GM18868 (cell line): ENCODE measurements around the gene CCDC33.
"Not testable (repeated sequence)": the region's sequence is repeated elsewhere in the genome, so short reads cannot be mapped to it uniquely, and the experiment has no call there.

Source experiments
- ATAC-seq: cut with Tn5 transposase; IDR thresholded peaks from one replicate; pipeline ENCODE4 v1.9.1; 2021; ENCODE audit warnings: mild to moderate bottlenecking, moderate library complexity; ENCODE audit not compliant: unreplicated experiment

CCDC33 gene

GRCh38 chr15:74357514-74357913 is 121.4 kb downstream of the CCDC33 start:
- not testable (repeated sequence) for ATAC-seq

- ATAC-seq: not testable (repeated sequence)
Observed at GRCh38 chr15:74359376-74359775, 123.2 kb downstream of the CCDC33 start.

- not testable (repeated sequence) for ATAC-seq
Observed at GRCh38 chr15:74360855-74361254, 124.7 kb downstream of the CCDC33 start.

GRCh38 chr15:74362482-74362881 is 126.4 kb downstream of the CCDC33 start:
- no peak for ATAC-seq

- ATAC-seq: no peak
Observed at GRCh38 chr15:74364936-74365597, 128.9 kb downstream of the CCDC33 start.

- ATAC-seq: no peak
Observed at GRCh38 chr15:74365598-74366445, 129.7 kb downstream of the CCDC33 start.

GRCh38 chr15:74367296-74367854 is 131.2 kb downstream of the CCDC33 start, which contains the start of gene CYP11A1:
Gene CYP11A1 (minus strand): TSS chr15:74367646. CDS start chr15:74367585, 61 bp downstream.
- ATAC-seq: no peak

- no peak for ATAC-seq
Observed at GRCh38 chr15:74368121-74368520, 132.0 kb downstream of the CCDC33 start.

- ATAC-seq: no peak
Observed at GRCh38 chr15:74369084-74369745, 133.1 kb downstream of the CCDC33 start.

- ATAC-seq: no peak
Observed at GRCh38 chr15:74369756-74370155, 133.6 kb downstream of the CCDC33 start.

- no peak for ATAC-seq
Observed at GRCh38 chr15:74370471-74370870, 134.3 kb downstream of the CCDC33 start.

GRCh38 chr15:74373056-74373650 is 137.0 kb downstream of the CCDC33 start:
- no peak for ATAC-seq

GRCh38 chr15:74373731-74374647 is 137.9 kb downstream of the CCDC33 start:
- ATAC-seq: peak; percentile 70

GRCh38 chr15:74374648-74375302 is 138.6 kb downstream of the CCDC33 start:
- no peak for ATAC-seq

GRCh38 chr15:74375303-74375693 is 139.2 kb downstream of the CCDC33 start:
- ATAC-seq: no peak

- ATAC-seq: no peak
Observed at GRCh38 chr15:74376226-74376625, 140.1 kb downstream of the CCDC33 start.

GRCh38 chr15:74376825-74377581 is 140.9 kb downstream of the CCDC33 start:
- no peak for ATAC-seq
